CD4-positive, alpha-beta T cell treated with Interleukin-6 for 4 hours (primary cell): ENCODE measurements around the gene UNC13B.
"Not testable (repeated sequence)": the region's sequence is repeated elsewhere in the genome, so short reads cannot be mapped to it uniquely, and the experiment has no call there.

Source experiments
- DNase-seq: peaks from one replicate; pipeline ENCODE4 v3.0.0-alpha.2; 2020; ENCODE audit warnings: mixed read lengths

The UNC13B gene

DNA sequence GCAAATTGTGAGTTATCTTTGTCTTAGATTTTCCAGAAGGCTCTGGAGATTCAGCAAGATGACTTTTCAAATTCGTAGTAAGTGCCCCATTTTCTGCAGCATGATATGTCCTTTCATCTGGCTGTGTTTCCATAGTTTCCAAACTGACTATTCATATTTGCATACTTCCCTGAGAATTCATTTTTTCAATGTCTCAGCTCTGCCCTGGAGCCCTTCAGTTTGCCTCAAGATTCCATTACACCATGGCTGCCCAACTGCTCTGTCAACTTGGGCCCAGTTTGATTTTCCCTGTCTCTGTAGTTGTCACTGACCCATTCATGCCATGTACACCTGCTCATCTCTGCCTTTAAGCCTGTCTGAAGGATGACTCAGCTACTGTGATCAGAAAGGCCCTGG is 233.9 kb downstream of the UNC13B start:
- no peak for DNase-seq

GRCh38 chr9:35396560-35397215 is 234.9 kb downstream of the UNC13B start:
- DNase-seq = no peak

DNA sequence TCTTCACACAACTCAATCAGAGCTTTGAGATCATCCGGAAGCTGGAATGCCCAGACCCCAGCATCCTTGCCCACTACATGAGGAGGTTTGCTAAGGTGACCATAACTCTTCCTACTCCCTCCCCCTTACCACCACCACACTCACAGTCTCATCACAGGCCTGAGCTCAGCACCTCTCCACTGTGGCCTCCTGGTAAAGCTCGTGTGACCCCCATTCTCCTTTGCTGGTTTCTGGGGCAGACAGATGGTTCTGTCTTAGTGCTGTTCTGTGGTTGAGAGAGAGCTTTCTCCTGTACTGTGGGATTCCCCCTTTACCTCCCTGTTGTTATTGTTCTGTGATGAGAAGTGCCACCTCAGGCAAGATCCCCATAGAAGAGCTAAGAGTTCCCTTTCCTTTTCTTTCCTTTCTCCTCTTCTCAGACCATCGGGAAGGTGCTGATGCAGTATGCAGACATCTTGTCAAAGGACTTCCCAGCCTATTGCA is 235.4 kb downstream of the UNC13B start:
- no peak for DNase-seq

- DNase-seq = no peak
Observed at GRCh38 chr9:35397923-35398322, 236.1 kb downstream of the UNC13B start.

DNA sequence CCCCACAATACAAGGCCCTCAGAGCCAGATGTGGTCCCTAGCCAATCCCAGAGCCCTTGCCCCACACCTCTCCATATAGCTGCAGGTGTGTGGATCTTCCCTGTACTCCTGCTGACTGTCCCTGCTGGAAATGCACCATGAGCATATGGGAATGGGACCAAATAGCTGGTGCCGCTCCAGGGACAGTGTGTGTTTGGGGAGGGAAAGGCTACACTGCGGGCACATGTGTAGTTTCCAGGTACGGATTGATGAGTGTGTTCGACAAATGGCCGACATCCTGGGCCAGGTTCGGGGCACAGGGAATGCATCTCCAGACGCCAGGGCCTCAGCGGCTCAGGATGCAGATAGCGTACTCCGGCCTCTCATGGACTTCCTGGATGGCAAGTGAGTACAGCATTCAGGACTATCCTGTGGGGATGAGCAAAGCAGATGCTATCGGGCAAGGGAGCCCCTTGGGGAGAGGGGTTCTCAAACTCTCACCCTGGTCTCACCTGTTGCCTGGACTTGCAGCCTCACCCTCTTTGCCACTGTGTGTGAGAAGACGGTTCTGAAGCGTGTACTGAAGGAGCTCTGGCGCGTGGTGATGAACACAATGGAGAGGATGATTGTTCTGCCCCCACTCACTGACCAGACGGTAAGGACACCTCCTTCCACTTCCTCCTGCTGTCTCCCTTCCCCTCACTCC is 237.0 kb downstream of the UNC13B start:
- no peak for DNase-seq

DNA sequence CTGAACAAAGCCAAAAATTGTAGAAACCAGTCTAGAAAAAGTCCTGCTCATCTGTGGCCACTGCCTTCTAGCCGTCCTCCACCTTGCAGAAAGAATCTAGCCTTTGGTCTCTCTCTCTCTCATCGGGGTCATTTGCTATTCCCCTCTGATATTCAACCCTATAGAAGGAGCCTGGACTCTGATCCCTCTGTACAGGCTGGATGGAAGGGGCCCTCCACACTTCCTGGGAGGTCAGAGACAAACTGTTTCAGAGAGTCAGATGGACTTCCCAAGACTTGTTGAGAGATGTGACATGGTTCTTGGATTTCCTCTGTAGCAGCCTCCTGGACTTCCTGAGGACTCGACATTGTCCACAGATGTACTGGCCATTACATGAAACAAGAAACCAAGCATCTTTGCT is 243.1 kb downstream of the UNC13B start:
- DNase-seq = no peak

- peak; percentile 47 for DNase-seq
Observed at GRCh38 chr9:35406183-35406959, 244.6 kb downstream of the UNC13B start.

GRCh38 chr9:35407846-35408245 is 246.0 kb downstream of the UNC13B start:
- no peak for DNase-seq

DNA sequence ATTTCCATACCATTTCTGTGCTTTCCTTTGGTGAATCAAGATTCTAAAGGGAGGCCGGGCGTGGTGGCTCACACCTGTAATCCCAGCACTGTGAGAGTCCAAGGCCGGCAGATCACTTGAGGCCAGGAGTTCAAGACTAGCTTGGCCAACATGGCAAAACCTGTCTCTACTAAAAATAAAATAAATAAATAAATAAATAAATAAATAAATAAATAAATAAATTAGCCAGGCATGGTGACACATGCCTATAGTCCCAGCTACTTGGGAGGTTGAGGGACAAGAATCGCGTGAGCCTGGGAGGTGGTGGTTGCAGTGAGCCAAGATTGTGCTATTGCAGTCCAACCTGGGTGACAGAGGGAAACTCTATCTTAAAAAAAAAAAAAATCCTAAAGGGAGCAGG is 247.6 kb downstream of the UNC13B start:
- DNase-seq = not testable (repeated sequence)

DNA sequence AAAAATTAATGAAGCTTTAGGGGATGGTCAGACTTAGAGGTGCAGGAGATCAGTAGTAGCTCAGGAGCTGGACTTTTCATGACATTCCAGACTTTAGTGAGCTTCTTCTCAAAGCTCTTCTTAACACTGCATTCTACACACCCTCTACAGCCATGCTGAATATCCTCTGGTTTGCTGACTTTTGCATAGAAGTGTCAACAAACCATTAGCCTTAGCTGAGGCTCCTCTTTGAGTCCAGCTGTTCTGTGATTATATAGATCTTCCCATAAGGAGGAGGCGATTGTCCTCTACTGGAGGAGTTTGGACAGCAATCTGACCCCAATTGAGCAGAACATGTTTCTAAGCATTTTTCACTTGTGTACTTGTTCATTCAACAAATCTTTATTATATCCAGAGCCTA is 253.1 kb downstream of the UNC13B start:
- no peak for DNase-seq

DNA sequence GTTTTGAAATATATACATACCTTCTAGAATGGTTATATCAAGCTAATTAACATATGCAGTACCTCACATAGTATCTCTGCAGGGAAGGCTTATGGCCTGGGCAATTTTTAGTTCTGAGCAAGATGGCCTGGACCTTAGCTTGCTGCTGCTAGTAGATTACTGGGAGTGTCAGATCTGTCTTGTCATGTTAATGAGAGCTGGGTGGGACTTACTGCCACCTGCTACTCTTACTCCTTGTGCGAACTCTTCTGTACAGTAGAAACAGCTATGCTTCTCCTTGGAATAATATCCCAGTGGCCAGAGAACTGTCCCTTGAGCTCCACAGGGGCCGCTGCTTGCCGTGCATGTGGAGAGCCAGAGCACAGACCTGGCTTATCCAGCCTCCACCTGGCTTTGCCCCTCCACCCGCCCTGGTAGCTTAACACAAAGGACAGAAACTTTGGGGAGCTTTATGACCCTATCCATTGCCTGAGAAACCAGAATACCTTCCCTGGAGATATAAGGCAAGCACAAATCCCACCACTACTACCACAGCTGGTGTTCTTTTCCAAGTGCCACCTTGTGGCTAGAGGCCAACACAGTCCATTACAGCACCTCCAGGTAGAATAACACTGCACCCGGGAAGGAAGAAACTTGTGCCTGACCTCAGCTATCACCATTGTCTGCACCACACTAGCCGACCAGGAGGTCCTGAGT is 253.7 kb downstream of the UNC13B start:
- DNase-seq = no peak

- DNase-seq = no peak
Observed at GRCh38 chr9:35416098-35416427, 254.3 kb downstream of the UNC13B start.

DNA sequence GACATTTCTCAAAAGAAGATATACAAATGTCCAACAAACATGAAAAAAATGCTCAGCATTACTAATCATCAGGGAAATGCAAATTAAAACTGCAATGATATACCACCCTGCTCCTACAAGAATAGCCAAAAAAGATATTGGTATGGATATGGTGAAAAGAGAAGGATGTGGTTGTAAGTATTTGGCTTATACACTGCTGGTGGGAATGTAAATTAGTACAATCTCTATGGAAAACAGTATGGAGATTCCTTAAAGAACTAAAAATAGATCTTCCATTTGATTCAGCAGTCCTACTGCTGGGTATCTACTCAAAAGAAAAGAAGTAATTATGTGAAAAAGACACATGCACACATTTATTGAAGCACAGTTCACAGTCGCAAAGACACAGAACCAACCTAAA is 260.5 kb downstream of the UNC13B start:
- no peak for DNase-seq

DNA sequence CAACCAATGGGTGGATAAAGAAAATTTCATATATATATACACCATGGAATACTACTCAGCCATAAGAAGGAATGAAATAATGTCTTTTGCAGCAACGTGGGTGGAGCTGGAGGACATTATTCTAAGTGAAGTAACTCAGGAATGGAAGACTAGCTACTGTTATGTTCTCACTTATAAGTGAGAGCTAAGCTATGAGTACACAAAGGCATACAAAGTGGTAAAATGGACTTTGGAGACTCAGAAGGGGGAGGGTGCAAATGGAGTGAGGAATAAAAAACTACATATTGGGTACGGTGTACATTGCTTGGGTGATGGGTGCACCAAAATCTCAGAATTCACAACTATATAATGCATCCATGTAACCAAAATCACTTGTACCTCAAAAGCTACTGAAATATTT is 260.9 kb downstream of the UNC13B start:
- DNase-seq = no peak

DNA sequence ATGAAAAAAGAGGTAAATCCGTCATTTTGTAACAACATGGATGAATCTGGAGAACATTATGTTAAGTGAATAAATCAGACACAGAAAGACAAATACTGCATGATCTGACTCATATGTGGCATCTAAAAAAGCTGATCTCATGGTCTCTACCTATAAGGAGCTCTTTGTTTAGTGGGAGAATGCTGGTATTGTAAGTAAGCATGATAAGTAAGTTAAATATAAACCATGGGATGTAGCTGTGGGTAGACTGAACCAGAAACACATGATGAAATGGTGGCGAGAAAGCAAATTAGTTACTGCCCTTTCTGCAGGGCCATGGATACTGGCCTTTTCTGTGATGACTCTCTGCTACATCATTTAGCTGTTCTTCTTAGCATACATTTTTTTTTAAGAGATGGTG is 261.7 kb downstream of the UNC13B start:
- DNase-seq = no peak

DNA sequence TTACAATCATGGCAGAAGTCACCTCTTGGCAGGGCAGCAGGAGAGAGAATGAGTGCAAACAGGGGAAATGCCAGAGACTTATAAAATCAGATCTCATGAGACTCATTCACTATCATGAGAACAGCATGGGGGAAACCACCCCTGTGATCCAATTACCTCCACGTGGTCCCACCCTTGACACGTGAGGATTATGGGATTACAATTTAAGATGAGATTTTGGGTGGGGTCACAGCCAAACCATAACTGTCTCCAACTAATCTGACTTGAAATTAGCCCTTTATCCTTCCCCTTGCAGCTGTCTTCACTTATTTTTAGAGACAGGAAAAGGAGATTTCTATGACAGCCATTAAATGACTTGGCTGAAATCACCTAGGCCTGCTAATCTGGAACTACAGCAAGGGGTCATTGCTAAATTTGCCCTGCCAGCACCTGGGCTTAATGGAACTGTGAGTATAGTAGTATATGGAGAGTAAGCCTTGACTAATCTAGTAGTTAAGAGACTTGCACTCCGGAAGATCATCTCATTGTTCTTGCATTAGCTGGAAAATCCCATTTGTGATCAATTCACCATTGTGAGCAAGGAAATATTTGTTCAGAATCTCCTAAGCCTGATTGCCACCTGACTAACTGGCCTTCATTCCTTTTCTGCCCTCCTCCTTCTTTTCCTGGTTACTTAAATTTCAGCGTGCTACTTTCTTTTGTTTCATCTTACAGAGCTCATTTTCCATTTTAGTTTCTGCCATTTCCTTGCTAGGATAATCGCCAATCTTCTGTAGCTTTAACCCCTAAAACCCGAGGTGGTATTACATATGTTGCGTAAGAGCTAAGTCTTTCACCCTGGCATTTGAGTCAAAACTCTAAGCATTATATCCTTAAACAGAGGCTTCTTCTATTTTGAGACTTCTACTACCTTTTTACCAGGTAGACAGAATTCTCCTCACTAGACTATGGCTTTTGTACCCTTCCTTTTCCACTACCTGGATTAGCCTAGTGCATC is 262.8 kb downstream of the UNC13B start:
- no peak for DNase-seq

- no peak for DNase-seq
Observed at GRCh38 chr9:35426627-35427026, 264.8 kb downstream of the UNC13B start.

DNA sequence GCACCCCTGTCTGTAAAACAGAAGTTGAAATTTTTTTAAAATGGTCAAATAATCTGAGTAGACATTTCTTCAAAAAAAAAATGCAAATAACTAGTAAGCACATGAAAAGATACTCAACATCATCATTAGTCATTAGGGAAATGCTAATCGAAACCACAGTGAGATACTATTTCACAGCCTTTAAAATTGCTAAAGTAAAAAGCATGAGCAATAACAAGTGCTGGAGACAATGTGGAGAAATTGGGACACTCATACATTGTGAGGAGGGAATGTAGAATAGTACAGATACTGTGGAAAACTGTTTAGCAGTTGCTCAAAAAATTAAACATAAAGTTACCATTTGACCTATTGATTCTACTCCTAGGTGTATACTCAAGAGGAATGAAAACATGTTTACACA is 269.7 kb downstream of the UNC13B start:
- DNase-seq = no peak

DNA sequence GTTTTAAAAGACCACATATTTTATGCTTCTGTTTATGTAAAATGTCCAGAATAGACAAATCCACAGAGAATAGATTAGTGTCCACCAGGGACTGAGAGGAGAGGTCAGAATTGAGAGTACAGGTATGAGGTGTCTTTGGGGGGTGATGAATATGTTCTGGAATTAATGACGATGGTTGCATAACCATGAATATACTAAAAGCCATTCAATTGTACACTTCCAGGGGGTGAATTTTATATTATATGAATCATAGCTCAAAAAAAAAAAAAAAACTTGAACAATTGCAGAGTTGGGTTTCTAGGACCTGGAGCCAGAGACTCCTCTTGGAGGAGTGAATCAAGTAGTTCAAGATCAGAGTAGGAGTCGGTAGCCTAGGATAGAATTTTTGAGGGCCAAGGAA is 270.3 kb downstream of the UNC13B start:
- DNase-seq = no peak

GRCh38 chr9:35436933-35437332 is 275.1 kb downstream of the UNC13B start:
- DNase-seq = no peak

DNA sequence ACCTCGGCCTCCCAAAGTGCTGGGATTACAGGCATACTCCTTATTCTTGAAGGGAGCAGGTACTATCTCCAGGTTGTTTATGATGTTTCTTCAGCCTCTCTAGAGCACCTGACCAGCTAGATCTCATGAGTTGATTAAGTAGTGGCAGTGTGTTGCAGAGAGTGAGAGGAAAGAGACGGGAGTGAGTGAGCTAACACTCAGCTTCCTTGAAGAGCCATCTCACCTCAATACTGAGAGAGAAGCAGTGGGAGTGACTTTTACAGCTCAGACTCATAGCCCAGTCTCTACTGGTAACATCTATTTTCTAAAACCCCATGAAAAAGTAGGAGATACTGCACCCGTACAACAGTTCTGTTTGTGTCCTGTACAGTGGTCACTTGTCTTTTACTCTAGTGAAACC is 284.2 kb downstream of the UNC13B start:
- DNase-seq = no peak

GRCh38 chr9:35448496-35448895 is 286.7 kb downstream of the UNC13B start:
- DNase-seq = no peak
